Measurements from ENCODE around the gene FRMD3.

- no peak for TF ChIP-seq TCF12 (IDR thresholded peaks at IDR 0.05; ENCODE audit: low read depth)
- TF ChIP-seq YY1 (IDR thresholded peaks at IDR 0.05; ENCODE audit: low read depth), result no peak
- no peak for TF ChIP-seq TEAD4 (IDR thresholded peaks at IDR 0.05)
- TF ChIP-seq RAD21 (IDR thresholded peaks at IDR 0.05; ENCODE audit: low read depth), result no peak
- no peak for TF ChIP-seq USF1 (IDR thresholded peaks at IDR 0.05)
- TF ChIP-seq REST (IDR thresholded peaks at IDR 0.05; ENCODE audit: low read depth), result no peak
- no peak for TF ChIP-seq EP300 (IDR thresholded peaks at IDR 0.05; ENCODE audit: borderline replicate concordance)
- TF ChIP-seq TAF1 (IDR thresholded peaks at IDR 0.05; ENCODE audit: low read depth), result no peak
- no peak for TF ChIP-seq MAX (IDR thresholded peaks at IDR 0.05)
- TF ChIP-seq NFIC (IDR thresholded peaks at IDR 0.05), result no peak
- TF ChIP-seq CEBPB (IDR thresholded peaks at IDR 0.05), result no peak
- no peak for TF ChIP-seq CREB1 (IDR thresholded peaks at IDR 0.05; ENCODE audit: low read depth)
- TF ChIP-seq ZBTB7A (IDR thresholded peaks at IDR 0.05; ENCODE audit: low read depth), result no peak
Measured at GRCh38 chr9:83200531-83200930, 337.7 kb downstream of the FRMD3 start.
